ENCODE results near the gene CRB2.

CRB2 gene

DNA sequence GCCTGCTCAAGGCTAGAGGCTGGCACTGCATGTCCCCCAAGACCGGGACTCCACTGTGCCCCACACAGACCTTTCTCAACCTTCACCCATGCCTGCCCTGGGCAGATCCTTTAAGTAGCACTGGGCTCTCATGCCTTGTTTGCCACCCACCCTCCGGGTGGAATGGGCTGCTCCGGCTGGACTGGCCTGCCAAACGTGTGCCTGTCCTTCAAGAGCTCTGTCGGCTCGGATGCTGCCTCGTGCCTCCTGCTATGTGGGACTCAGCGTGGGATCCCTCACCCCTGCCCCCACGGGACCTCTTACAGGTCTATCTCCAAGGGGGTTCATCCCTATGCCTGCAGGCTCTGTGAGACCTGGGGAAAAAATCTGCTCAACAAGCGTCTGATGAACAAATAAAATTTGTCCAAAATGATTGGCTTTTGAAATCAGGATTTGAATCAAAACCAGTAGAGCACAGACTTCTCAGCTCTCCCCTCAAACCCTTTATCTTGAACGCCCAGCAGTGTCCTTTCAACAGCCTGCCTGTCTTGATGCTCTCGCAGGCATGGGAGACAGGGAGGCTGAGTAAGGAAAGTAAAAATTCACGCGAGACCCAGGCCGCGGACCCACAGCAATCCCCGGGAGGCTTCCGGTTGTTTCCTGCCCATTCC is 56.3 kb downstream of the CRB2 start:
- Histone ChIP-seq H3K4me1 (ENCODE audit: control insufficient read depth in 5 of 5, insufficient read depth in 5 of 5, low read length in 5 of 5) (no peaks in the 10 kb centered on the region), H3K27ac (ENCODE audit: low read depth, low read length) (no peak overlapping the region), H3K9ac (ENCODE audit: low read length in 5 of 5) (no peak overlapping the region), H3K9me3 (ENCODE audit: control insufficient read depth in 5 of 5, low read length in 5 of 5) (no peaks in the 10 kb centered on the region), H3K4me3 (ENCODE audit: low read depth in 1 of 5, low read length in 5 of 5) (no peak overlapping the region), H3K36me3 (ENCODE audit: control insufficient read depth in 5 of 5, insufficient read depth in 5 of 5, low read length in 5 of 5) (peaks cover 0 to 36% (median 9%) of the 10 kb centered on the region in 5 donors), H3K27me3 (ENCODE audit: control insufficient read depth in 5 of 5, insufficient read depth in 4 of 5, low read length in 5 of 5) (no peaks in the 10 kb centered on the region)

DNA sequence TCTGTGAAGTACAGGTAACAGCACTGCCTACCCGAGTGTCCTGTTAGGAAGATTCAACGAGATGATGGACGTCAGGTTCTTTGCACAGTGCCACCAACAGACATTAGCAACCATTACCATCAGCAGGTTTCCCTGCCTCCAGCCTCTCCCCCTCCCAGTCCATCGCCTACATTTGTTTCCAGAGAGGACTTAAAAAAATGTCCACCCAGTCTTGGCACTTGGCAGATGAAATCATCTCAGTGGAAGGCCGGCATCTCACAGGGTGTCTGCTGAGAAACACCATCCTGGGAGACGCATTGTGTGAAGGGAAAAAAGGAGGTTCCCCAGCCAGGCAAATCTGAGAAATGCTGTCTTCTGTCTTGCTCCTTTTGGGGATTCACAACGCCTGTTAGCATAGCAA is 58.2 kb downstream of the CRB2 start:
- Histone ChIP-seq H3K27me3 (ENCODE audit: control insufficient read depth in 5 of 5, insufficient read depth in 4 of 5, low read length in 5 of 5) (no peaks in the 10 kb centered on the region), H3K36me3 (ENCODE audit: control insufficient read depth in 5 of 5, insufficient read depth in 5 of 5, low read length in 5 of 5) (peaks cover 0 to 46% (median 19%) of the 10 kb centered on the region in 5 donors), H3K4me3 (ENCODE audit: low read depth in 1 of 5, low read length in 5 of 5) (no peak overlapping the region), H3K9ac (ENCODE audit: low read length in 5 of 5) (no peak overlapping the region), H3K9me3 (ENCODE audit: control insufficient read depth in 5 of 5, low read length in 5 of 5) (no peaks in the 10 kb centered on the region), H3K27ac (ENCODE audit: low read depth, low read length) (no peak overlapping the region), H3K4me1 (ENCODE audit: control insufficient read depth in 5 of 5, insufficient read depth in 5 of 5, low read length in 5 of 5) (no peaks in the 10 kb centered on the region)

DNA sequence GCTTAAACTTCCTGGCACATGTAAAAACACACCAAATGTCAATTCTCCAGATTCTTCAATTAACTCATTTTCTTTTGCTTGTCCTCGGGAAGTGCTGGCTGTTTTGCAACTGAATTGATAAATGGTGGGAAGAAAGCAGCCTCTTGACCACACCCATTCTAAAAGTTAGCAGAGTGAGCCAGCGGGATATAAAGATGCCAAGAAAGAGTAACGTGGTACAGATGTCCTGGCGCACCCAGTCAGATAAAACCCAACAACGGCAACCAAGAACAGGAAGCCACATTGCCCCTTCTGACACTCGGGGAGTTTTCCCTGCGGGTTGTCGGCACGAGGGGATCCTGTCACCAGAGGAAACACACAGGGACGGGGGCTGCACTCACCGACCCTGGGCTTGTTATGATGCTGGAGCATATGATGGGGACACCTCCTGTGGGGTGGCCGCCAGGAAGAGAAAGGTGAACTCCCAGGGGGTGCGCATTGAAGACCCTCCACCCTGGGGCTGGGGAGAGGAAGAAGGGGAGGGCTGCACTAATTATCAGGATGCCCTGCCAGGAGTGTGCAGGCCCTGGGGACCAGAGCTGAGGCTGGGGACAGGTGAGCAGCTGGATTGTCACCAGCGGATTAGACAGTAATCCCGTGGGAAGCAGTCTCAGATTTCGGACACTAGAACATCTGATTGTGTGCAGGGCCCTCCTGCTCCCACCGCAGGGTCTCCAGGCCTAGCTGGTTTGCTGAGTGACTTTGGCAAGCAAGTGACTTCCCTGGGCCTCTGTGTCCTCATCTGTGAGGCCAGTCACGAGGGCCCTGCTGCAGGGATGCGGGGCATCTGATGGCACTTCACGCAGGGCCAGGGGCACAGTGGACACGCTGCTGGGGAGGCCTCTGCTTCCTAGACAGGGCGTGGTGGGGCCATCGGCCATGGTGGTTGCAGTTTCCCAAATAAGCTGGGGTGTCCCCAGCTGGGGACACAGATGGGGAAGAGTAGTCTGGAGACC is 59.2 kb downstream of the CRB2 start:
- Histone ChIP-seq H3K27me3 (ENCODE audit: control insufficient read depth in 5 of 5, insufficient read depth in 4 of 5, low read length in 5 of 5) (no peaks in the 10 kb centered on the region), H3K9ac (ENCODE audit: low read length in 5 of 5) (no peak overlapping the region), H3K4me3 (ENCODE audit: low read depth in 1 of 5, low read length in 5 of 5) (no peak overlapping the region), H3K36me3 (ENCODE audit: control insufficient read depth in 5 of 5, insufficient read depth in 5 of 5, low read length in 5 of 5) (peaks cover 0 to 54% (median 29%) of the 10 kb centered on the region in 5 donors), H3K4me1 (ENCODE audit: control insufficient read depth in 5 of 5, insufficient read depth in 5 of 5, low read length in 5 of 5) (no peaks in the 10 kb centered on the region), H3K9me3 (ENCODE audit: control insufficient read depth in 5 of 5, low read length in 5 of 5) (no peaks in the 10 kb centered on the region), H3K27ac (ENCODE audit: low read depth, low read length) (no peak overlapping the region)

DNA sequence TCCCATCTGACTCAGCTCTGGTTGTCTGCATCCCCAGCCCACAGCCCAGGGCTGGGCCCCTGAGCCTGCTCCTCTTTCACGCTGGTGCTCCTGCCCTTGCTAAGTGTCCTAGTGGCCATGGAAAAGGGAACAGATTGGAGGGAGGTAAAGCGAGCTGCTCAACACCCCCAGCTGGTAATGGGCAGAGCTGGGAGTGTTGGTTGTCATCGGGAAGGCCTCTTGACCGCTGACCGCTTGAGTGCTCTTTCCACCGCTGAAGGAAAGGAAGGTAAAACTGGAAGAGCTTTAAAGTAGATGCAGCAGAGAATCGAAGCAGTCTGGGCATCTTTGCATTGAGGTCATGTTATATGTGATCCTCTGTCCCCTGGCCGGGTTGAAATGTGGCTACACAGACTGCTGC is 60.2 kb downstream of the CRB2 start:
- H3K4me3 ChIP-seq (ENCODE audit: low read depth in 1 of 5, low read length in 5 of 5) = no peak overlapping the region
- no peaks in the 10 kb centered on the region for H3K9me3 ChIP-seq (ENCODE audit: control insufficient read depth in 5 of 5, low read length in 5 of 5)
- no peak overlapping the region for H3K27ac ChIP-seq (ENCODE audit: low read depth, low read length)
- H3K4me1 ChIP-seq (ENCODE audit: control insufficient read depth in 5 of 5, insufficient read depth in 5 of 5, low read length in 5 of 5) = no peaks in the 10 kb centered on the region
- H3K27me3 ChIP-seq (ENCODE audit: control insufficient read depth in 5 of 5, insufficient read depth in 4 of 5, low read length in 5 of 5) = no peaks in the 10 kb centered on the region
- peaks cover 0 to 58% (median 32%) of the 10 kb centered on the region in 5 donors for H3K36me3 ChIP-seq (ENCODE audit: control insufficient read depth in 5 of 5, insufficient read depth in 5 of 5, low read length in 5 of 5)
- no peak overlapping the region for H3K9ac ChIP-seq (ENCODE audit: low read length in 5 of 5)

DNA sequence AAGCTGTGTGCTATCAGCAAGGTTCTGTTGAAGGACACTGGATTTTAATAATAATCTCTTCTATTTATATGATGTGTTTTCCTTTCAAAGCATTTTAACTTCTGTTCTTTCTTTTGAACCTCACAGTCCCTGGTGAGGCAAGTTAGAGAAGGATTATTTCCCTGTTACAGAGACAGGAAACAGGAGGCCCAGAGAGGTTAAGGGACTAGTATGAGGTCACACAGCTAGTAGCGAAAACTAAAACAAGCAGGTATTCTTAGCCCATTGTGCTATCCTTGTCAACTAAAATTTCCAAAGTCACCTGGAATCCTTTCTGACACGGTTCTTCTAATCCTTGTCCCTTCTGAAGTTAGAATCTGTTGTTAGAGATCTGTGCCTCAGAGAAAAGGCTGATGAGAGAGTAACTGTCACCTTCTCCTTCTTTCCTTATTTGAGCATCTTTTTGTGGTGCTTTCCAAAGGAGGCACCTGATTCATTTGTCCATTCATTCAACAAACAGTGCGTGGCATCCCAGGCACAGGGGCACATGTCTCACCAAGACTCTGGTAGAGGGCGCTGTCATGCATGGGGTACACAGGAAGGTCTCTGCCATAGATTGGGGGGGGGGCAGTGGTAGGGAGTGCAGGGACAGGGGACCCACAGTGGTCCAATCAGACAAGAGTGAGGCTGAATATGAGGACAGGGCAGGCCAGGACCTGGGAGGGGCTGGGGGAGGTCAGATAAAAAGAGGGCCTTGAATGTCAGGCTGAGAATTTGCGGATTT is 61.5 kb downstream of the CRB2 start:
- no peaks in the 10 kb centered on the region for H3K4me1 ChIP-seq (ENCODE audit: control insufficient read depth in 5 of 5, insufficient read depth in 5 of 5, low read length in 5 of 5)
- H3K36me3 ChIP-seq (ENCODE audit: control insufficient read depth in 5 of 5, insufficient read depth in 5 of 5, low read length in 5 of 5) = peaks cover 0 to 58% (median 32%) of the 10 kb centered on the region in 5 donors
- H3K27me3 ChIP-seq (ENCODE audit: control insufficient read depth in 5 of 5, insufficient read depth in 4 of 5, low read length in 5 of 5) = no peaks in the 10 kb centered on the region
- H3K9me3 ChIP-seq (ENCODE audit: control insufficient read depth in 5 of 5, low read length in 5 of 5) = no peaks in the 10 kb centered on the region
- no peak overlapping the region for H3K27ac ChIP-seq (ENCODE audit: low read depth, low read length)
- no peak overlapping the region for H3K4me3 ChIP-seq (ENCODE audit: low read depth in 1 of 5, low read length in 5 of 5)
- no peak overlapping the region for H3K9ac ChIP-seq (ENCODE audit: low read length in 5 of 5)

DNA sequence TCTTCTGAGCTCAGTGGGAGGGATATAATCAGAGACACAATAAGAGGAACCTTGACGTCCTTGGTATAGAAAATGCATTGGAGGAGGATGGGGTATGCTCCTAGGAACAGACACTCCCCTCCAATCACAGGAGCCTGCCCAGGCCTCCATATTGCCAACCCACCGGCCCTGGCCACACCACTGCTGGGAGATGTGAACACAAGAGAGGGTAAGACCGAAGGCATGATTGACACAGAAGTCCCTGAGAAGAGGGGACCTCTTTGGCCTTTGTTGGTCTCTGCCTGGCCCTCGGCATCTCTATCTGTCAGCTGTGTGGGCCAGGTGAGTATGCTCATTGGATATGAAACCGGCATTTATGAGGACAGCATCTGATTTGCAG is 62.0 kb downstream of the CRB2 start:
- H3K27me3 ChIP-seq (ENCODE audit: control insufficient read depth in 5 of 5, insufficient read depth in 4 of 5, low read length in 5 of 5) = no peaks in the 10 kb centered on the region
- H3K4me1 ChIP-seq (ENCODE audit: control insufficient read depth in 5 of 5, insufficient read depth in 5 of 5, low read length in 5 of 5) = no peaks in the 10 kb centered on the region
- peaks cover 0 to 64% (median 33%) of the 10 kb centered on the region in 5 donors for H3K36me3 ChIP-seq (ENCODE audit: control insufficient read depth in 5 of 5, insufficient read depth in 5 of 5, low read length in 5 of 5)
- no peak overlapping the region for H3K27ac ChIP-seq (ENCODE audit: low read depth, low read length)
- no peak overlapping the region for H3K4me3 ChIP-seq (ENCODE audit: low read depth in 1 of 5, low read length in 5 of 5)
- no peaks in the 10 kb centered on the region for H3K9me3 ChIP-seq (ENCODE audit: control insufficient read depth in 5 of 5, low read length in 5 of 5)
- no peak overlapping the region for H3K9ac ChIP-seq (ENCODE audit: low read length in 5 of 5)

DNA sequence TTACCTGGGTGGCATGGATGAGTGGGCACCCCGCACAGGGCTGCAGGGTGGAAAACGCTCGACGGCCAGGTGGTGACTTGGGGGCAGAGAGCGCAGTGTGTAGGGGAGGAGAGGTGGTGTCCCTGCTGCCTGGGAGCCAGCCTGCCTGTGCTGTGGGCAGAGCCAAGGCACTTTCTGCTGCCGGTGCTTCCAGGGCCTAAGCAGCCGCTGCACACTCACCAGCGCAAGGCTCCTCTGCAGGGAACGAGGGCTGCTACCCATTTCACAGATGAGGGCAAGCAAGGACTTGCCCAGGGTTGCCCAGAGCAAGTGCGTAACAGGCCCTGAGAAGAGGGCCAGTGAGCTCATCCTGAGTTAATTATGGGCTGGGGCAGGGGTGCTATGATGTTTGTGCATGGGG is 62.5 kb downstream of the CRB2 start:
- Histone ChIP-seq H3K27me3 (ENCODE audit: control insufficient read depth in 5 of 5, insufficient read depth in 4 of 5, low read length in 5 of 5) (no peaks in the 10 kb centered on the region), H3K4me1 (ENCODE audit: control insufficient read depth in 5 of 5, insufficient read depth in 5 of 5, low read length in 5 of 5) (no peaks in the 10 kb centered on the region), H3K27ac (ENCODE audit: low read depth, low read length) (no peak overlapping the region), H3K4me3 (ENCODE audit: low read depth in 1 of 5, low read length in 5 of 5) (no peak overlapping the region), H3K36me3 (ENCODE audit: control insufficient read depth in 5 of 5, insufficient read depth in 5 of 5, low read length in 5 of 5) (peaks cover 0 to 68% (median 38%) of the 10 kb centered on the region in 5 donors), H3K9me3 (ENCODE audit: control insufficient read depth in 5 of 5, low read length in 5 of 5) (no peaks in the 10 kb centered on the region), H3K9ac (ENCODE audit: low read length in 5 of 5) (no peak overlapping the region)

DNA sequence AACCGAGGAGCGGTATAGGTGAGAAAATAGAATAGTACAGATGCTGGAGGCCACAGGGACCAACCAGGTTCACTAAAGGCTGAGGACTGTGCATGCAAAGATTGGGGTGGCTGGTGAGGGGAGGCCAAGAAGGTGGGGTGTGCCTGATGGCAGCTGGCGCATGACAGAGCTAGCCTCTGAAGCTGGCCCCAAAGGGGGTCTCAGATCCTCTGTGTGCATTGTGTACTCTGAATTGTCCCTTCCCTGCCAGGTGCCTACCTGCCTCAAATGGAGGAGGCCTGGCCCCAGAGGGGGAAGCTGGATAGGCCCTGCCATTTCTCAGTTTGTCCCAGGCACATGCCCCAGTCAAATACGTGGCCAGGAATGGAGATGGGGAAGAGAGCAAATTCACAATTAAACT is 63.1 kb downstream of the CRB2 start:
- Histone ChIP-seq H3K27ac (ENCODE audit: low read depth, low read length) (no peak overlapping the region), H3K4me1 (ENCODE audit: control insufficient read depth in 5 of 5, insufficient read depth in 5 of 5, low read length in 5 of 5) (no peaks in the 10 kb centered on the region), H3K9me3 (ENCODE audit: control insufficient read depth in 5 of 5, low read length in 5 of 5) (no peaks in the 10 kb centered on the region), H3K36me3 (ENCODE audit: control insufficient read depth in 5 of 5, insufficient read depth in 5 of 5, low read length in 5 of 5) (peaks cover 0 to 72% (median 38%) of the 10 kb centered on the region in 5 donors), H3K4me3 (ENCODE audit: low read depth in 1 of 5, low read length in 5 of 5) (no peak overlapping the region), H3K9ac (ENCODE audit: low read length in 5 of 5) (no peak overlapping the region), H3K27me3 (ENCODE audit: control insufficient read depth in 5 of 5, insufficient read depth in 4 of 5, low read length in 5 of 5) (no peaks in the 10 kb centered on the region)

DNA sequence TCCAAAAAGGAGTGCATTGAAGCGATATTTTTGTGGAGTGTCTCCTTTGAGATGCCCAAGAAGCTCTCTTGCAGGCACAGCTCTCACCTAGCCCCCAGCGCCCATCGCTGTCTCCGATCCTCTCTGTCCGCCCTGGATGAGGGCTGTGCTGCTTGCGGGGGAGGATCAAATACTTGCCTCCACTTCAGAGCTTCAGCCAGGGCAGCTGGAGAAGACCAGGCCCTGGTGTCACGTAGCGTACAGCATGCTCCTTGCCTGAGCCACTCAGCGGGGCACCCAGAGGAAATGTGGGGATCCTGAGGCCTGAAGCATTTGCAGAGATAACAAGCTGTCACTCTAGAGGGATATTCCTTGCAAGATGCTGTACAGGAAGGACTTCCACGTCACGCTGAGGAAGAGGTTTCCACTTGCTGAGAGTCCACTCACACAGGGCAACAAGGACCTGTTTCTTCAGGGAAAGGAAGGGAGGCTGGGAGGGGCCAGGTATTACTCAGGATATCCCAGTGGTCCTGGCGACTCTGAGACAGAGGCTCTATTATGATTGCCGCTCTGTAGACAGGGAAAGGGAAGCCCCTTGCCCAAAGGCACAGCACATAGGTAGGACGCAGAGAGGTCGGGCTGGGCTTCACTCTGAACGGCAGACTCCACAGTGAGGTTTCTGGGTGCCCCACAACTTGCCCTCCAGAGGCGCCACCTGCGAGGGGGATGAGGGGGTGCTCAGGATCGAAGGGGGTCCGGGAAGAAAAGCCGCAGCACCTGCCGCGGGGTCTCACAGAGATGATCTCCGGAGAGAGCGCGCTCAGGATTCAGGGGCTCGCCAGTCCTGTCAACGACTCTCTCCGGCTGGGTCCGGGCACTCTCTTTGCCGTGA is 64.0 kb downstream of the CRB2 start:
- peaks cover 0 to 73% (median 38%) of the 10 kb centered on the region in 5 donors for H3K36me3 ChIP-seq (ENCODE audit: control insufficient read depth in 5 of 5, insufficient read depth in 5 of 5, low read length in 5 of 5)
- peaks cover 0 to 4% (median 0%) of the 10 kb centered on the region in 5 donors for H3K4me1 ChIP-seq (ENCODE audit: control insufficient read depth in 5 of 5, insufficient read depth in 5 of 5, low read length in 5 of 5)
- no peak overlapping the region for H3K4me3 ChIP-seq (ENCODE audit: low read depth in 1 of 5, low read length in 5 of 5)
- H3K27me3 ChIP-seq (ENCODE audit: control insufficient read depth in 5 of 5, insufficient read depth in 4 of 5, low read length in 5 of 5) = no peaks in the 10 kb centered on the region
- H3K27ac ChIP-seq (ENCODE audit: low read depth, low read length) = no peak overlapping the region
- no peak overlapping the region for H3K9ac ChIP-seq (ENCODE audit: low read length in 5 of 5)
- H3K9me3 ChIP-seq (ENCODE audit: control insufficient read depth in 5 of 5, low read length in 5 of 5) = no peaks in the 10 kb centered on the region

Data from subcutaneous abdominal adipose tissue (tissue), 5 donors.